ENCODE results near the gene PHYHIPL.

- no peak for TF ChIP-seq CTCF (IDR thresholded peaks at IDR 0.05)
- TF ChIP-seq POLR2A (IDR thresholded peaks at IDR 0.05): no peak
Observed at GRCh38 chr10:59285848-59286247, 109.4 kb downstream of the PHYHIPL start.

Data from lower leg skin (tissue), 3 donors.